NOMO-1 treated with DMSO at 0.1 percent for 48 hours (cell line): ENCODE results near the gene SEMA3B.
"Not testable (repeated sequence)": the region's sequence is repeated elsewhere in the genome, so short reads cannot be mapped to it uniquely, and the experiment has no call there.

ENCODE experiments used
- DNase-seq: peaks from one replicate; lab custom pipeline; 2025; ENCODE audit not compliant: unreplicated experiment; lab: John Stamatoyannopoulos, UW

Gene SEMA3B

GRCh38 chr3:50237754-50238548, 31.0 kb upstream of the SEMA3B start:
- peak; percentile 86 for DNase-seq

GRCh38 chr3:50238549-50239026, 30.4 kb upstream of the SEMA3B start:
- DNase-seq: no peak

GRCh38 chr3:50239649-50240048, 29.3 kb upstream of the SEMA3B start:
- DNase-seq: no peak

GRCh38 chr3:50241163-50241562, 27.8 kb upstream of the SEMA3B start:
- no peak for DNase-seq

GRCh38 chr3:50241713-50242380, 27.1 kb upstream of the SEMA3B start:
- DNase-seq: no peak

GRCh38 chr3:50242381-50242770, 26.6 kb upstream of the SEMA3B start:
- DNase-seq: no peak

GRCh38 chr3:50242851-50243542, 25.9 kb upstream of the SEMA3B start:
- DNase-seq: peak; percentile 95

- no peak for DNase-seq
These were observed 25.4 kb upstream of the SEMA3B start for GRCh38 chr3:50243543-50243895.

GRCh38 chr3:50244813-50245212, 24.1 kb upstream of the SEMA3B start:
- not testable (repeated sequence) for DNase-seq

- DNase-seq: no peak
These were observed 23.6 kb upstream of the SEMA3B start for GRCh38 chr3:50245251-50245745.

GRCh38 chr3:50245831-50246516, 23.0 kb upstream of the SEMA3B start:
- peak; percentile 81 for DNase-seq

- peak; percentile 48 for DNase-seq
These were observed 22.4 kb upstream of the SEMA3B start for GRCh38 chr3:50246517-50246954.

GRCh38 chr3:50248387-50248786, 20.6 kb upstream of the SEMA3B start:
- no peak for DNase-seq

- DNase-seq: no peak
These were observed 19.5 kb upstream of the SEMA3B start for GRCh38 chr3:50249457-50249856.

- no peak for DNase-seq
These were observed 18.4 kb upstream of the SEMA3B start for GRCh38 chr3:50250514-50250913.

GRCh38 chr3:50251220-50251619, 17.7 kb upstream of the SEMA3B start:
- DNase-seq: no peak

GRCh38 chr3:50254577-50255250, 14.2 kb upstream of the SEMA3B start:
- DNase-seq: peak; percentile 59

GRCh38 chr3:50255251-50255615, 13.7 kb upstream of the SEMA3B start:
- no peak for DNase-seq

- DNase-seq: peak; percentile 12
These were observed 11.7 kb upstream of the SEMA3B start for GRCh38 chr3:50256978-50257890.
